Tibial nerve (tissue), 4 donors: ENCODE measurements around the gene XPNPEP2. TPM values are rescaled to one million over a fixed set of nuclear protein-coding genes. Genes with fewer than 3 reads are reported as not detected.

Source experiments
- DNase-seq, 2 donors: peaks; one replicate each; pipeline ENCODE4 v3.0.0-alpha.2; 2019; ENCODE audit warnings: low spot score in 2 of 2
- H3K27ac ChIP-seq, 4 donors: fragments of 200-600 bp; sonication (generic) in 3 of 4; one replicate each; pipeline ENCODE4 v1.5.1; 2017 to 2019; ENCODE audit warnings: mild to moderate bottlenecking in 1 of 4
- H3K27me3 ChIP-seq, 2 donors: fragments of 200-600 bp; sonication (generic) in 1 of 2; one replicate each; pipeline versions ENCODE4 v1.5.1 to v1.6.0; 2017 to 2019
- H3K36me3 ChIP-seq, 3 donors: fragments of 200-600 bp; sonication (generic); one replicate each; pipeline ENCODE4 v1.5.1; 2018 to 2019
- H3K4me1 ChIP-seq, 4 donors: fragments of 200-600 bp; sonication (generic) in 3 of 4; one replicate each; pipeline ENCODE4 v1.5.1; 2017 to 2019
- H3K4me3 ChIP-seq, 4 donors: fragments of 200-600 bp; sonication (generic) in 3 of 4; one replicate each; pipeline ENCODE4 v1.5.1; 2017 to 2019; ENCODE audit warnings: mild to moderate bottlenecking in 1 of 4, moderate library complexity in 1 of 4
- H3K9me3 ChIP-seq, 4 donors: fragments of 200-600 bp; sonication (generic) in 3 of 4; one replicate each; pipeline ENCODE4 v1.5.1; 2017 to 2019
- EP300 ChIP-seq, 2 donors: sonication (generic); formaldehyde crosslinking; IDR thresholded peaks; one replicate each; pipeline ENCODE4 v1.6.1; 2017; ENCODE audit warnings: antibody characterized with exemption in 2 of 2, mild to moderate bottlenecking in 1 of 2
- POLR2A ChIP-seq, 2 donors: fragments of 450-650 bp; IDR thresholded peaks; one replicate each; pipeline ENCODE4 v1.6.1; 2017; ENCODE audit warnings: antibody characterized with exemption in 2 of 2, mild to moderate bottlenecking in 2 of 2, moderate library complexity in 2 of 2
- WGBS, 2 donors: methylation state at CpG; one replicate each; pipeline ENCODE4 v1.1.5; 2018; 5-methylcytosine and 5-hydroxymethylcytosine counted together
- total RNA-seq, 4 donors: library from RNA; depleted of rRNA; stranded (reverse); fragments of >200 nt; gene quantifications; one replicate each; pipeline ENCODE4 v1.1.0, GENCODE V29; 2016
- TF ChIP-seq, protein P1 (sequence below), 5 experiments: fragments of 200-600 bp in 3 of 5; fragments of 450-650 bp in 2 of 5; sonication (generic) in 3 of 5; IDR thresholded peaks; one replicate each; pipeline ENCODE4 v1.5.1; 2016 to 2019; ENCODE audit warnings: antibody characterized with exemption in 5 of 5, mild to moderate bottlenecking in 3 of 5, moderate library complexity in 2 of 5

XPNPEP2 gene
- total RNA-seq, 4 donors from 2014 or later, result 0.87 to 10.0 (median 5.2) TPM

DNA sequence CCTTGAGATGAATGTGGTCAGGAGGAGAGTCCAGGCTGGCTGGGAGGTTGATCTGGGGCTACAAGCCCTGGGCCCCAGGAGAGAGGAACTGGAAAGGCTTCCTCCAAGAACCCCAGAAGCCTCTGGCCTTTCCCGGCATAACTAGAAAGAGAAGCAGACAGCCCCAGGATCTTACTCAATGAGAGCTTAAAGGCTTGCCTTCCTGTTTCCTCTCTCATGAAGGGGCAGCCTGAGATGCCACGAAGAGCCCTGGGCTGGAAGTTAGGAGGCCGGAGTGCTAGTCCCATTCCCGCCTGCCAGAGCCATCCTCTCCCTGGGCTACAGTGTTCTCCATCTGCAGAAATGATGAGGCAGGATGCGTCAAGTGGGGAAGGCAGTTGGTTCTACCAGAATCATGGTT, 20.1 kb upstream of the XPNPEP2 start:
- no peak for DNase-seq
- no peak for TF ChIP-seq POLR2A (IDR thresholded peaks at IDR 0.05)
- TF ChIP-seq EP300 (IDR thresholded peaks at IDR 0.05), result no peak
- TF ChIP-seq, protein P1, sequence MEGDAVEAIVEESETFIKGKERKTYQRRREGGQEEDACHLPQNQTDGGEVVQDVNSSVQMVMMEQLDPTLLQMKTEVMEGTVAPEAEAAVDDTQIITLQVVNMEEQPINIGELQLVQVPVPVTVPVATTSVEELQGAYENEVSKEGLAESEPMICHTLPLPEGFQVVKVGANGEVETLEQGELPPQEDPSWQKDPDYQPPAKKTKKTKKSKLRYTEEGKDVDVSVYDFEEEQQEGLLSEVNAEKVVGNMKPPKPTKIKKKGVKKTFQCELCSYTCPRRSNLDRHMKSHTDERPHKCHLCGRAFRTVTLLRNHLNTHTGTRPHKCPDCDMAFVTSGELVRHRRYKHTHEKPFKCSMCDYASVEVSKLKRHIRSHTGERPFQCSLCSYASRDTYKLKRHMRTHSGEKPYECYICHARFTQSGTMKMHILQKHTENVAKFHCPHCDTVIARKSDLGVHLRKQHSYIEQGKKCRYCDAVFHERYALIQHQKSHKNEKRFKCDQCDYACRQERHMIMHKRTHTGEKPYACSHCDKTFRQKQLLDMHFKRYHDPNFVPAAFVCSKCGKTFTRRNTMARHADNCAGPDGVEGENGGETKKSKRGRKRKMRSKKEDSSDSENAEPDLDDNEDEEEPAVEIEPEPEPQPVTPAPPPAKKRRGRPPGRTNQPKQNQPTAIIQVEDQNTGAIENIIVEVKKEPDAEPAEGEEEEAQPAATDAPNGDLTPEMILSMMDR (IDR thresholded peaks at IDR 0.05), result no peak
- H3K27ac ChIP-seq, result no peak overlapping the region
- no peak overlapping the region for H3K4me3 ChIP-seq
- H3K36me3 ChIP-seq, result no peaks in the 10 kb centered on the region
- no peaks in the 10 kb centered on the region for H3K4me1 ChIP-seq
- peaks cover 0 to 6% of the 10 kb centered on the region in 2 donors for H3K27me3 ChIP-seq
- no peaks in the 10 kb centered on the region for H3K9me3 ChIP-seq
- WGBS, 2 donors, result 84 to 90% methylated on average over 3 to 5 of the region's 5 CpGs

GRCh38 chrX:129719268-129719667, 19.5 kb upstream of the XPNPEP2 start:
- Histone ChIP-seq H3K9me3 (no peaks in the 10 kb centered on the region), H3K27me3 (peaks cover 0 to 6% of the 10 kb centered on the region in 2 donors), H3K27ac (no peak overlapping the region), H3K4me1 (no peaks in the 10 kb centered on the region), H3K4me3 (no peak overlapping the region), H3K36me3 (no peaks in the 10 kb centered on the region)
- TF ChIP-seq EP300 (IDR thresholded peaks at IDR 0.05) (no peak), POLR2A (IDR thresholded peaks at IDR 0.05) (no peak)
- TF ChIP-seq, protein P1 (IDR thresholded peaks at IDR 0.05), result no peak
- no peak for DNase-seq
- 80 to 84% methylated on average over 2 of the region's 2 CpGs for WGBS, 2 donors

- WGBS, 2 donors, result 52 to 65% methylated on average over 8 to 11 of the region's 11 CpGs
- H3K4me1 ChIP-seq, result no peaks in the 10 kb centered on the region
- H3K27ac ChIP-seq, result no peak overlapping the region
- no peaks in the 10 kb centered on the region for H3K9me3 ChIP-seq
- no peak for DNase-seq
- no peak for TF ChIP-seq EP300 (IDR thresholded peaks at IDR 0.05)
- TF ChIP-seq, protein P1 (IDR thresholded peaks at IDR 0.05), result no peak
- TF ChIP-seq POLR2A (IDR thresholded peaks at IDR 0.05), result no peak
- H3K4me3 ChIP-seq, result no peak overlapping the region
- H3K36me3 ChIP-seq, result no peaks in the 10 kb centered on the region
- peaks cover 0 to 6% of the 10 kb centered on the region in 2 donors for H3K27me3 ChIP-seq
These were observed 18.7 kb upstream of the XPNPEP2 start for GRCh38 chrX:129719931-129720530.

- no peak overlapping the region for H3K4me3 ChIP-seq
- DNase-seq, result no peak
- H3K36me3 ChIP-seq, result no peaks in the 10 kb centered on the region
- no peaks in the 10 kb centered on the region for H3K9me3 ChIP-seq
- 95 to 97% methylated on average over 6 of the region's 6 CpGs for WGBS, 2 donors
- TF ChIP-seq EP300 (IDR thresholded peaks at IDR 0.05), result no peak
- H3K27ac ChIP-seq, result no peak overlapping the region
- no peaks in the 10 kb centered on the region for H3K4me1 ChIP-seq
- H3K27me3 ChIP-seq, result peaks cover 0 to 6% of the 10 kb centered on the region in 2 donors
These were observed 18.0 kb upstream of the XPNPEP2 start for GRCh38 chrX:129720741-129721140.

- DNase-seq, result no peak
- TF ChIP-seq, protein P1 (IDR thresholded peaks at IDR 0.05), result no peak
- TF ChIP-seq POLR2A (IDR thresholded peaks at IDR 0.05) (no peak), EP300 (IDR thresholded peaks at IDR 0.05) (no peak)
- no peaks in the 10 kb centered on the region for H3K36me3 ChIP-seq
- H3K27ac ChIP-seq, result no peak overlapping the region
- 92 to 93% methylated on average over 2 of the region's 2 CpGs for WGBS, 2 donors
- H3K4me1 ChIP-seq, result no peaks in the 10 kb centered on the region
- H3K27me3 ChIP-seq, result peaks cover 0 to 6% of the 10 kb centered on the region in 2 donors
- no peak overlapping the region for H3K4me3 ChIP-seq
- H3K9me3 ChIP-seq, result no peaks in the 10 kb centered on the region
These were observed 17.4 kb upstream of the XPNPEP2 start for GRCh38 chrX:129721414-129721813.
